PC-3 (cell line): ENCODE measurements around the gene PTGR2.

ENCODE experiments used
- EZH2 ChIP-seq: fragments of 300-600 bp; sonication (generic); IDR thresholded peaks from one replicate; pipeline ENCODE4 v1.6.1; 2017; ENCODE audit warnings: antibody characterized with exemption, mild to moderate bottlenecking, low read length; ENCODE audit not compliant: unreplicated experiment
- EZH2phosphoT487 ChIP-seq: fragments of 300-600 bp; sonication (generic); IDR thresholded peaks from 2 replicates; pipeline ENCODE4 v1.6.1; 2018; ENCODE audit warnings: mild to moderate bottlenecking, antibody characterized with exemption, low read length, borderline replicate concordance
- TF ChIP-seq, protein P1 (sequence below): fragments of 300-600 bp; sonication (generic); conservative IDR thresholded peaks from 2 replicates; pipeline ENCODE4 v1.5.1; 2017; ENCODE audit warnings: antibody characterized with exemption, low read depth, mild to moderate bottlenecking, low read length

DNA sequence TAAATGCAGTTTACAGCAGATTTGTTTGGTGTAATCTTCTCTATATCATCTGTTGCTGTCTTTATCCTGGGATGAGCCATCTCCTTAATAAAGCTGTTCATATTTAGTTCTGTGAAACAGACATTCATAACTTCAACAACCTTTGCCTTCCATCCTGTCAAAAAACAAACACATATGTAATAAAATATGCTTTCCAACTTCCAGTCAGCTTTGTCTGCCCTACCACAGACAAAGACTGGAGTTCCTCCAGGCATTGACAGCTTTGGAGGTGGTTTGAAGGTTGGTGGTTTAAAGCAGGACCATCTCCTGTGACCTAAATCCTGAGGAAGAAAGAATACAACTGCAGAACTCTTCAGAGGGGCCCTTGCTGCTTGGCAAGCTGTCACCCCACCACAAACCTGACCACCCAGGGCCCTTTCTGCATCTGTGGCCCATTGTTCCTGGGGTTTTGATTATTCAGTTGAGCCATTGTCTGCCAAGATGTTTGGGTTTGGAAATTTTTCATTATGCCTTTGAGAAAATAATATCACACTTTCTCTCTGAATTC is 28.2 kb upstream of the PTGR2 start:
- TF ChIP-seq, protein P1, sequence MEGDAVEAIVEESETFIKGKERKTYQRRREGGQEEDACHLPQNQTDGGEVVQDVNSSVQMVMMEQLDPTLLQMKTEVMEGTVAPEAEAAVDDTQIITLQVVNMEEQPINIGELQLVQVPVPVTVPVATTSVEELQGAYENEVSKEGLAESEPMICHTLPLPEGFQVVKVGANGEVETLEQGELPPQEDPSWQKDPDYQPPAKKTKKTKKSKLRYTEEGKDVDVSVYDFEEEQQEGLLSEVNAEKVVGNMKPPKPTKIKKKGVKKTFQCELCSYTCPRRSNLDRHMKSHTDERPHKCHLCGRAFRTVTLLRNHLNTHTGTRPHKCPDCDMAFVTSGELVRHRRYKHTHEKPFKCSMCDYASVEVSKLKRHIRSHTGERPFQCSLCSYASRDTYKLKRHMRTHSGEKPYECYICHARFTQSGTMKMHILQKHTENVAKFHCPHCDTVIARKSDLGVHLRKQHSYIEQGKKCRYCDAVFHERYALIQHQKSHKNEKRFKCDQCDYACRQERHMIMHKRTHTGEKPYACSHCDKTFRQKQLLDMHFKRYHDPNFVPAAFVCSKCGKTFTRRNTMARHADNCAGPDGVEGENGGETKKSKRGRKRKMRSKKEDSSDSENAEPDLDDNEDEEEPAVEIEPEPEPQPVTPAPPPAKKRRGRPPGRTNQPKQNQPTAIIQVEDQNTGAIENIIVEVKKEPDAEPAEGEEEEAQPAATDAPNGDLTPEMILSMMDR, result no peak
- no peak for TF ChIP-seq EZH2
- no peak for TF ChIP-seq EZH2phosphoT487
